ENCODE measurements around the gene HNRNPU.

Gene HNRNPU

GRCh38 chr1:244864253-244865027 is at the start of gene HNRNPU:
TSS of gene HNRNPU (minus strand) at chr1:244864543. CDS start at chr1:244864307, 236 bp downstream.
- peak within 1 kb of the TSS; percentile 88 to 97 for H3K4me3 ChIP-seq (replicated peaks in 1 of 2; ENCODE audit: low read depth in 2 of 2, low read length in 2 of 2)
- TF ChIP-seq, protein P1, sequence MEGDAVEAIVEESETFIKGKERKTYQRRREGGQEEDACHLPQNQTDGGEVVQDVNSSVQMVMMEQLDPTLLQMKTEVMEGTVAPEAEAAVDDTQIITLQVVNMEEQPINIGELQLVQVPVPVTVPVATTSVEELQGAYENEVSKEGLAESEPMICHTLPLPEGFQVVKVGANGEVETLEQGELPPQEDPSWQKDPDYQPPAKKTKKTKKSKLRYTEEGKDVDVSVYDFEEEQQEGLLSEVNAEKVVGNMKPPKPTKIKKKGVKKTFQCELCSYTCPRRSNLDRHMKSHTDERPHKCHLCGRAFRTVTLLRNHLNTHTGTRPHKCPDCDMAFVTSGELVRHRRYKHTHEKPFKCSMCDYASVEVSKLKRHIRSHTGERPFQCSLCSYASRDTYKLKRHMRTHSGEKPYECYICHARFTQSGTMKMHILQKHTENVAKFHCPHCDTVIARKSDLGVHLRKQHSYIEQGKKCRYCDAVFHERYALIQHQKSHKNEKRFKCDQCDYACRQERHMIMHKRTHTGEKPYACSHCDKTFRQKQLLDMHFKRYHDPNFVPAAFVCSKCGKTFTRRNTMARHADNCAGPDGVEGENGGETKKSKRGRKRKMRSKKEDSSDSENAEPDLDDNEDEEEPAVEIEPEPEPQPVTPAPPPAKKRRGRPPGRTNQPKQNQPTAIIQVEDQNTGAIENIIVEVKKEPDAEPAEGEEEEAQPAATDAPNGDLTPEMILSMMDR (IDR thresholded peaks at IDR 0.05; ENCODE audit: low read depth, low read length): peak; percentile 24
- peak; percentile 97 to 99 for DNase-seq (ENCODE audit: low read depth in 2 of 2)

- no peak for DNase-seq (ENCODE audit: low read depth in 2 of 2)
- no peak overlapping the region for H3K4me3 ChIP-seq (replicated peaks in 1 of 2; ENCODE audit: low read depth in 2 of 2, low read length in 2 of 2)
- TF ChIP-seq, protein P1 (IDR thresholded peaks at IDR 0.05; ENCODE audit: low read depth, low read length): no peak
These were observed 49.5 kb upstream of the HNRNPU start for GRCh38 chr1:244913806-244914205.

DNA sequence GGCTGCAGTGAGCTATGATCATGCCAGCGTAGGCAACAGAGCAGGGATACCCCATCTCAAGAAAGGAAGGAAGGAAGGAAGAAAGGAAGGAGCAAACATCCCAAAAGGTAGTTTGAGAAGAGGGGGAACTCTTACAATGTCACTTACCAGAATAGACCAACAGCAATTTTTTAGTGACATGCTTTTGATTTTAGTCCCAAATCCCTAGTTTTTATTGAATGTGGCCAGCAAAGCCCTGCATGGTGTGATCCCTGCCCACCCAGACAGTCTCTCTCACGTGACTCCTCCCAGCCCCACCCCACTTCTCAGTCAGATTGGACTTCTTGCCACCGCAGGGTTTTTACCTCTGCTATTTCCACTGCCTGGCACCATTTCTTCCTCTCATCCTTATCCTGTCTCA is 39.8 kb upstream of the HNRNPU start:
- TF ChIP-seq, protein P1 (IDR thresholded peaks at IDR 0.05; ENCODE audit: low read depth, low read length): no peak
- H3K4me3 ChIP-seq (replicated peaks in 1 of 2; ENCODE audit: low read depth in 2 of 2, low read length in 2 of 2): no peak overlapping the region
- DNase-seq (ENCODE audit: low read depth in 2 of 2): no peak

GRCh38 chr1:244901400-244902015 is 37.2 kb upstream of the HNRNPU start:
- no peak for DNase-seq (ENCODE audit: low read depth in 2 of 2)
- H3K4me3 ChIP-seq (replicated peaks in 1 of 2; ENCODE audit: low read depth in 2 of 2, low read length in 2 of 2): no peak overlapping the region
- TF ChIP-seq, protein P1 (IDR thresholded peaks at IDR 0.05; ENCODE audit: low read depth, low read length): no peak

DNA sequence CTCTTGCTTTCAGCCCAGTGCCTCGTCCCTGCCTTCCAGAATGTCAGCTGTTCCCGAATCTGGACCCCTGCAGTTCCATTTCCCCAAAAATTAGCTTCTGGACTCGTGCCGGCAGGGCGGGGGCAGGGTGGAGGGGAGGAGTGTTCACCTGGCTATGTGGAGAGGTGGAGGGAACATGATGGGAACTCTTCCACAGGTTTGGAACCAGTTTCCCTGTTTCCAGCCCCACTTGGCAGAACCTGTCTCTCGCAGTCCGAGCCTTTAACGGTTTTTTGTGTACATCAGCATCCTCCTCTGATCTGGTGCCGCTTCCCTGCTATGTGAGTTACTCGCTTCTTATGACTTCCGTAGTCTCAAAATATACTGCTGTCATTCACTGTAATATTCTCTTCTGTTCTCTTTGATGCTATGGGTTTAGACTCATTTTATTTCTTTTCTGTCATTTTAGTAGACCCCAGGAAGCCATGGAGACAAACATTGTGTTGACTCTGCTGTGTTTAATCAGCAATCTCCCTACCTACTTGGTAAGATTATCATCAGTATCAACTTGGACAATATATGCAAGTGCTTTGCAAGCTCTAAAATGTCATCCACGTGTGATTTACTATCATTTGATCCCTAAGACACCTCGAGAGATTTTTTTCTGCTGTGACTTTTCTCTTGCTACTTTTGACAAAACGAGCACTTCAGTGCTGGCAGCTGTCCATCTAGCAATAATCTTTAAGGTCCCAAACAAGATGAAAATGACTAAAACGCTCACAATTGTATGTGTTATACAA is 33.3 kb upstream of the HNRNPU start:
- H3K4me3 ChIP-seq (replicated peaks in 1 of 2; ENCODE audit: low read depth in 2 of 2, low read length in 2 of 2): no peak overlapping the region
- no peak for DNase-seq (ENCODE audit: low read depth in 2 of 2)
- TF ChIP-seq, protein P1 (IDR thresholded peaks at IDR 0.05; ENCODE audit: low read depth, low read length): no peak

GRCh38 chr1:244896550-244896949 is 32.2 kb upstream of the HNRNPU start:
- H3K4me3 ChIP-seq (replicated peaks in 1 of 2; ENCODE audit: low read depth in 2 of 2, low read length in 2 of 2): no peak overlapping the region
- TF ChIP-seq, protein P1 (IDR thresholded peaks at IDR 0.05; ENCODE audit: low read depth, low read length): no peak
- DNase-seq (ENCODE audit: low read depth in 2 of 2): peak; percentile 50 to 71

All from cardiac fibroblast (primary cell).